Measurements from ENCODE around the gene ATAD5.

The ATAD5 gene

DNA sequence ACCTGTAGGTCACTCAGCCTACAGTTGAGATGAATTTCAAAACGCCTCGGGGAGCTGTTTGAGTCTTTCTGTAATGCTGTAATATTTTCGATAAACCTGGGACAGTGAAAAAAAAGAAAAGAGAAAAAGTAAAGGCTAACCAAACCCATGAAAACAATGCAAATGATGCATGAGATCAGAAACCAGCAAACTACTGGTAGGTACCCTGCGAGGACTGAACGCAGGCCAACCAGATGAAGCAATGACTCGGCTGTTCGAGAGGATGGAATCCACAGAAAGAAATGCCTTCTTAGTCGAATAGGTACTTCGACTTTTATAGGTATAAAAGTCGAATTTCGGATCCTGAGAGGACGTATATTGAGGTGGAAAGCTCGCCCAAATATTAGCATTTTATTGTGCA, 509 bp upstream of the ATAD5 start:
- Mint-ChIP-seq H3K27ac (peak overlapping the region; percentile 90), H3K27me3 (no peaks in the 10 kb centered on the region), H3K36me3 (ENCODE audit: insufficient read depth) (peaks cover 12% of the 10 kb centered on the region), H3K4me1 (ENCODE audit: low read depth in 2 of 2) (peaks cover 17 to 26% of the 10 kb centered on the region in 2 donors), H3K9me3 (no peaks in the 10 kb centered on the region), H3K4me3 (peak overlapping the region; percentile 98)
- no peak for ATAC-seq (replicated peaks)
- DNase-seq = no peak

DNA sequence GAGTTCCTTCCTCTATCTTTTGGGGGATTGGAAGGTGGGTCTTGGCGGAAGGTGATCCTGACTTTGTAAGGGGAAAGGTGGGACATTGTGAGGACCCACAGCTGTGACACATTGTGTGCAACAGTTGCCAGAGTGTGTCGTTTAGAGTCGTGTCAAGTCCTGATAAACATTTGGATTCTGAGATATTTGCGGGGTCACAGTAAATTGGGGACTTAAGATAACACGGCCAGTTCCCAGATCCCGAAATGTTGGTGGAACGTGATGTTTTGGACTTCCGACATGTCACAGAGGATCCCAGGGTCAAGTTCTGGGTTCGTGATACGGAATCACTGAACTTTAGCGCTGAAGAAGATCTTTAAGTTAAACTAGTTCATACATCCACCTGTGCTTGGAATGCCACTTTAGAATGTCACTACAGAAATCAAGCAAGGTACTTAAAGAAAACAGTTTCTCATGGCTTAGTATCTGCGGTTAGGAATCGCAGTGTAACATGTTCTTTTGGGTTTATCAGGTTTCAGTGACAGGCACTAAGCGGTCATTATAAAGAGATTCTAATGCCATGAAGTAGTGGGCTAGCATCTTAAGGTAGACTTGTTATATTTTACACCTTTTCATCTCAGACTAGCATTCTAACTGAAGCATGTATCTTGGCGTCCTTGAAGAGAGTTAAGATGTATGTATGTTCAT, 815 bp downstream of the ATAD5 start:
- peak overlapping the region; percentile 98 for H3K4me3 Mint-ChIP-seq
- H3K9me3 Mint-ChIP-seq = no peaks in the 10 kb centered on the region
- H3K27ac Mint-ChIP-seq = peak overlapping the region; percentile 90
- DNase-seq (no peak), ATAC-seq (replicated peaks) (no peak)
- H3K36me3 Mint-ChIP-seq (ENCODE audit: insufficient read depth) = peaks cover 12% of the 10 kb centered on the region
- H3K4me1 Mint-ChIP-seq (ENCODE audit: low read depth in 2 of 2) = peaks cover 17 to 26% of the 10 kb centered on the region in 2 donors
- no peaks in the 10 kb centered on the region for H3K27me3 Mint-ChIP-seq

DNA sequence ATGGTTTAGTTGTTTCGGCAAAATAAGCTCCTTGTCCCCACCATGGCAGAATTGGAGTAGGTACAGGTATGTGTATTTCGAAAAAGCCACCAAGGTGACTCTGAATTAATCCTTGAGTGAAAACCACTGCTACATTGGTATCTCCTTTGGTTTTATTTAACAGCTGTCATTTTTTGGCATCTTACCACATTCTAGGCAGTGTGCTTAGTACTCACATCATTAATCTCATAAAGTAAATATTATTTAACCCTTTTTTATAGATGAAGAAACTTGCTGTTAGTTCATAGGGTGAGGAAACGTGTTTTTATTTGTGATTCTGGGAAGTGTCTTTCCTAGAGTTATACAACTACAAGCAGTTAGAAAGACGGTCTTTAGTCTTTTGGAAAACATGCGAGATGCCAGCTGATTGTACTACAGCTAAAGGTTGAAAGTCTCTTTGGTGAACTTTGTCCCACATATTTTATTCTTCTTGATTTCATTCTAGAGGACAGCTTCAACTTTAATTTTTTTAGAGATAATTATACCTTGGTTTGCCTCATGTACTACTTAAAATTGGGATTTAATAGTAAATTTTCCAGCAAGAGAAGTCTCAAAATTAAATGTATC, 6.5 kb downstream of the ATAD5 start:
- H3K4me1 Mint-ChIP-seq (ENCODE audit: low read depth in 2 of 2) = no peaks in the 10 kb centered on the region
- ATAC-seq (replicated peaks) (no peak), DNase-seq (no peak)
- no peaks in the 10 kb centered on the region for H3K27me3 Mint-ChIP-seq
- H3K36me3 Mint-ChIP-seq (ENCODE audit: insufficient read depth) = no peaks in the 10 kb centered on the region
- H3K4me3 Mint-ChIP-seq = no peak overlapping the region
- no peaks in the 10 kb centered on the region for H3K9me3 Mint-ChIP-seq
- H3K27ac Mint-ChIP-seq = no peak overlapping the region

DNA sequence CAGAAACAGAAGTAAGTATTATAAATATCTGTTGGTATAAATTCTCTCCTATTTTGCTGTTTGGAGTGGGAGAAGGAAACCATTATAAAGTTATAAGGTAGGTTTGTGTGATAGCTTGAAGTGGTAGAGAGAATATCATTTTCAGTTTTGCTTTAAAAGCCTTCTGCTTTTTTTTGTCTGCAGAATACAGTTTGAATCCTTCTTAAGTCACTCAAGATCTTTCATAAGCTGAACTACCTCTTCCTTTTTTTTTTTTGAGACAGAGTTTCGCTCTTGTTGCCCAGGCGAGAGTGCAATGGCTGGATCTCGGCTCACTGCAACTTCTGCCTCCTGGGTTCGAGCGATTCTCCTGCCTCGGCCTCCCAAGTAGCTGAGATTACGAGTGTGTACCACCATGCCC, 9.0 kb downstream of the ATAD5 start:
- ATAC-seq (replicated peaks) = no peak
- H3K4me3 Mint-ChIP-seq = no peak overlapping the region
- no peaks in the 10 kb centered on the region for H3K36me3 Mint-ChIP-seq (ENCODE audit: insufficient read depth)
- no peaks in the 10 kb centered on the region for H3K27me3 Mint-ChIP-seq
- no peaks in the 10 kb centered on the region for H3K9me3 Mint-ChIP-seq
- DNase-seq = no peak
- no peak overlapping the region for H3K27ac Mint-ChIP-seq
- H3K4me1 Mint-ChIP-seq (ENCODE audit: low read depth in 2 of 2) = no peaks in the 10 kb centered on the region

DNA sequence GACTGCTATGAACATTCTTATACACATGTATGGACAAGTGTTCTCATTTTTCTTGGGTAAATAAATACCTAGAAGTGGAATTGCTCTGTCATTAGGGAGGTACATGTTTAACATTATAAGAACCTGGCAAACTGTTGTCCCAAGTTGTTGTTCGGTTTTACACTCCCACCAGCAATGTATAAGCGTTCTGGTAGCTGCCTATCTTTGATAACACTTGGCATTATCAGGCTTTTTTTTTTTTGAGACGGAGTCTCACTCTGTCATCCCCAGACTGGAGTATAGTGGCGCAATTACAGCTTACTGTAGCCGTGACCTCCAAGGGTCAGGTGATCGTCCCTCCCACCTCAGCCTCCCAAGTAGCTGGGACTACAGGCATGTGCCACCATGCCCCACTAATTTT, 16.3 kb downstream of the ATAD5 start:
- peak overlapping the region in 1 of 2 donors; percentile 10 for H3K27ac Mint-ChIP-seq
- H3K4me1 Mint-ChIP-seq (ENCODE audit: low read depth in 2 of 2) = no peaks in the 10 kb centered on the region
- H3K4me3 Mint-ChIP-seq = no peak overlapping the region
- no peaks in the 10 kb centered on the region for H3K27me3 Mint-ChIP-seq
- ATAC-seq (replicated peaks) = no peak
- DNase-seq = no peak
- no peaks in the 10 kb centered on the region for H3K9me3 Mint-ChIP-seq
- H3K36me3 Mint-ChIP-seq (ENCODE audit: insufficient read depth) = peaks cover 4% of the 10 kb centered on the region

DNA sequence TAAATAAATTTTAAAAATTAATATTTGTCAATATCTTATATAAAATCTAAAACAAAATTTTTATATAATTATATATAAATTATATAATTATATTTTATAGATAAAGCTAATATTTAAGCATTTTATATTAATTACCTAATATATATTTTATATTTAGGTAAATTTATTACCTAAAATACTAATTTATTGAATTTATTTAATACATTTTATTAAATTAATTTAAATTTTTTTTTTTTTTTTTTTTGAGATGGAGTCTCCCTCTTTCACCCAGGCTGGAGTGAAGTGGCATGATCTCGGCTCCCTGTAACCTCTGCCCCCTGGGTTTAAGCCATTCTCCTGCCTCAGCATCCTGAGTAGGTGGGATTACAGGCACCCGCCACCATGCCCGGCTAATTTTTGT, 22.4 kb downstream of the ATAD5 start:
- H3K27ac Mint-ChIP-seq = no peak overlapping the region
- H3K36me3 Mint-ChIP-seq (ENCODE audit: insufficient read depth) = peaks cover 7% of the 10 kb centered on the region
- H3K9me3 Mint-ChIP-seq = no peaks in the 10 kb centered on the region
- DNase-seq (no peak), ATAC-seq (replicated peaks) (no peak)
- no peaks in the 10 kb centered on the region for H3K4me1 Mint-ChIP-seq (ENCODE audit: low read depth in 2 of 2)
- no peak overlapping the region for H3K4me3 Mint-ChIP-seq
- H3K27me3 Mint-ChIP-seq = no peaks in the 10 kb centered on the region

DNA sequence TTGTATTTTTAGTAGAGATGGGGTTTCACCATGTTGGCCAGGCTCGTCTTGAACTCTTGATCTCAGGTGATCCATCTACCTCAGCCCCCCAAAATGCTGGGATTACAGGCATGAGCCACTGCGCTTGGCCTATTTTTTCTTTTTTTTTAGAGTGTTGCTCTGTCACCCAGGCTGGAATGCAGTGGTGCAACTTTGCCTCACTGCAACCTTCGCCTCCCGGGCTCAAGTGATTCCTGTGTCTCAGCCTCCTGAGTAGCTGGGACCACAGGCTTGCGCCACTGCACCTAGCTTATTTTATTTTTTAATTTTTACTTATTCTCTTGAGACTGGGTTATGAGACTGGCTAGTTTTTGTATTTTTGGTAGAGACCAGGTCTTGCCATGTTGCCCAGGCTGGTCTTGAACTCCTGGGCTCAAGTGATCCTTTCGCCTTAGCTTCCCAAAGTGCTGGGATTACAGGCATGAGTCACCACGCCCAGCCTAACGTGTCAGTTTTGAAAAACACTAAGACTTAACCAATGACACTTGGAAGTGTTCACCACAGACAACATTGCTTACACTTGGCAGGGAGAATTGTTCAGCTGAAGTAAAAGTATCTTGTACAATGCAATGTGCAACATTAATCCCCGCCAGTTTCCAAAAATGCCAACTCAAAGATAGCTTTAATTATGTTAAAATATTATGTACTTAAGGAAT, 26.9 kb downstream of the ATAD5 start:
- DNase-seq (no peak), ATAC-seq (replicated peaks) (no peak)
- Mint-ChIP-seq H3K4me1 (ENCODE audit: low read depth in 2 of 2) (no peaks in the 10 kb centered on the region), H3K27me3 (no peaks in the 10 kb centered on the region), H3K9me3 (no peaks in the 10 kb centered on the region), H3K36me3 (ENCODE audit: insufficient read depth) (peaks cover 19% of the 10 kb centered on the region), H3K27ac (no peak overlapping the region), H3K4me3 (no peak overlapping the region)

DNA sequence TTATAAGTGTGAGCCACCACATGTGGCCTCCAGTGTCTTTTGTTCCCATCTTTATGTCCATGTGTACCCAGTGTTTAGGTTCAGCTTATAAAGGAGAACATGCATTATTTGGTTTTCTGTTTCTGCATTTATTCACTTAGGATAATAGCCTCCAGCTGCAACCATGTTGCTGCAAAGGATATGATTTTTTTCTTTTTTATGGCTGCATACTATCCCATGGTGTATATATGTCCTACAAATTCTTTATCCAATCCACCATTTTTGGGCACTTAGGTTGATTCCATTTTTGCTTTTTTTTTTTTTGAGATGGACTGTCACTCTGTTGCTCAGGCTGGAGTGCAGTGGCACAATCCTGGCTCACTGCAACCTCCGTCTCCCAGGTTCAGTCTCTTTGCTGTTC, 32.9 kb downstream of the ATAD5 start:
- Mint-ChIP-seq H3K4me1 (ENCODE audit: low read depth in 2 of 2) (no peaks in the 10 kb centered on the region), H3K36me3 (ENCODE audit: insufficient read depth) (peaks cover 15% of the 10 kb centered on the region)

DNA sequence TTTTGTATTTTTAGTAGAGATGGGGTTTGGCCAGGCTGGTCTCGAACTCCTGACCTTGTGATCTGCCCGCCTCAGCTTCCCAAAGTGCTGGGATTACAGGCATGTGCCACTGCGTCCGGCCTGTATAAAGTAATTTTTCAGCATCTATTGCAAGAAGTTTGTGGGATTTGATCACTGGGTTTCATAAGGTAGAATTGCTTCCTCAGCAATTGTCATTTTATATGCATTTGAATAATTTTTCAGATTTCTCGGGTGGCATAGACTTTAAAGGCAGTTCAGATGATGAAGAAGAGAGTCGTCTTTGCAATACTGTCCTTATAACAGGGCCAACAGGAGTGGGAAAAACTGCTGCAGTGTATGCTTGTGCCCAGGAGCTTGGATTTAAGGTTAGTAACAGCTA, 37.2 kb downstream of the ATAD5 start:
- Mint-ChIP-seq H3K9me3 (no peaks in the 10 kb centered on the region), H3K36me3 (ENCODE audit: insufficient read depth) (peaks cover 7% of the 10 kb centered on the region), H3K27me3 (no peaks in the 10 kb centered on the region), H3K4me3 (no peak overlapping the region), H3K27ac (peak overlapping the region in 1 of 2 donors; percentile 38), H3K4me1 (ENCODE audit: low read depth in 2 of 2) (no peaks in the 10 kb centered on the region)
- no peak for ATAC-seq (replicated peaks)
- DNase-seq = no peak

More for the DNA sequence above, 32.9 kb downstream of the ATAD5 start:
- Mint-ChIP-seq H3K27ac (no peak overlapping the region), H3K9me3 (no peaks in the 10 kb centered on the region), H3K4me3 (no peak overlapping the region), H3K27me3 (no peaks in the 10 kb centered on the region)
- DNase-seq = no peak
- no peak for ATAC-seq (replicated peaks)

DNA sequence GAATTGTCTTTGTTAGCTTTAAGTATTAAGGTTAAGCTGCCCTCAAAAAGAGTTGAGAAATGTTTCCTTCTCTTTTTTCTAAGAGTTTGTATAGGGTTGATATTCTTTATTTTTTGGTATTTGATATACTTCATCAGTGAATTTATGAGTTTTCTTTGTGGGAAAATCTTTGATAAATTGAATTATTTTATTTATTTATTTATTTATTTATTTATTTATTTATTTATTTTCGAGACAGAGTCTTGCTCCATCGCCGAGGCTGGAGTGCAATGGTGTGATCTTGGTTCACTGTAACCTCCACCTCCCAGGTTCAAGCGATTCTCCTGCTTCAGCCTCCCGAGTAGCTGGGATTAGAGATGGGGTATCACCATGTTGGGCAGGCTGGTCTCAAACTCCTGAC, 54.4 kb downstream of the ATAD5 start:
- H3K4me1 Mint-ChIP-seq (ENCODE audit: low read depth in 2 of 2) = no peaks in the 10 kb centered on the region
- H3K36me3 Mint-ChIP-seq (ENCODE audit: insufficient read depth) = peaks cover 26% of the 10 kb centered on the region
- DNase-seq = no peak

DNA sequence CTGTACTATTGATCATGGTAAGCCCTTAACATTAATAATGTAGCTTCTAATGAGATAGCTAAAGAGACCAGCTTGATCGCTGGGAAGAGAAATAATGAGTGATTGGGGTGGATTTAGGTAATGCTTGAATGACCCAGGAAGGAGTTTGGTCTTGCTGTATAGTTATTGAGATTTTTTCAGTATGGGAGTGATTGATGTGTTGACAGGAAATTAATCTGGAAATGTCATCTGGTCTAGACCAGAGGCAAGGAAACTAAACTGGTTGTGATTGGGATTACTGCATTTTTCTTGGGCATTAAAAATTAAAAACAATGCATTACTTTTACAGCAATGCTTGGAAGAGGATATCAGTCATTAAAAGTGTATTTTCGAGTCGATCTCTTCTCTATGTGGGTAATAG, 62.5 kb downstream of the ATAD5 start:
- H3K9me3 Mint-ChIP-seq = no peaks in the 10 kb centered on the region
- no peak for ATAC-seq (replicated peaks)
- H3K27me3 Mint-ChIP-seq = no peaks in the 10 kb centered on the region
- peaks cover 35% of the 10 kb centered on the region for H3K36me3 Mint-ChIP-seq (ENCODE audit: insufficient read depth)
- H3K4me1 Mint-ChIP-seq (ENCODE audit: low read depth in 2 of 2) = no peaks in the 10 kb centered on the region
- H3K27ac Mint-ChIP-seq = peak overlapping the region in 1 of 2 donors; percentile 54
- DNase-seq = no peak
- H3K4me3 Mint-ChIP-seq = no peak overlapping the region

More for the DNA sequence above, 54.4 kb downstream of the ATAD5 start:
- no peak for ATAC-seq (replicated peaks)
- Mint-ChIP-seq H3K27ac (no peak overlapping the region), H3K4me3 (no peak overlapping the region), H3K9me3 (no peaks in the 10 kb centered on the region), H3K27me3 (no peaks in the 10 kb centered on the region)

DNA sequence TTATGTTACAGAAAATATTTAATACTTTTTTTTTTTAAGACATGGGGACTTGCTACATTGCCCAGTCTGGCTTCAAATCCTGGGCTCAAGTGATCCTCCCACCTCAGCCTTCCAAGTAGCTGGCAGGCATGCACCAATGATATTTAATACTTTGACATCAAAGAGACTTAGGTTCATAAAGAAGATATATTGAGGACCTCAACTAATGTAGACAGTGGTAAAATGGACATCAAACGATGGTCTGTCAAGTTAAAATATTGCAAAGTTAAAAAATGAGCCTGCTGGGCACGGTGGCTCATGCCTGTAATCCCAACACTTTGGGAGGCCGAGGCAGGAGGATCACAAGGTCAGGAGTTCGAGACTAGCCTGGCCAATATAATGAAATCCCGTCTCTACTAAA, 65.5 kb downstream of the ATAD5 start:
- H3K27me3 Mint-ChIP-seq = no peaks in the 10 kb centered on the region
- peak overlapping the region in 1 of 2 donors; percentile 44 for H3K27ac Mint-ChIP-seq
- no peak for ATAC-seq (replicated peaks)

DNA sequence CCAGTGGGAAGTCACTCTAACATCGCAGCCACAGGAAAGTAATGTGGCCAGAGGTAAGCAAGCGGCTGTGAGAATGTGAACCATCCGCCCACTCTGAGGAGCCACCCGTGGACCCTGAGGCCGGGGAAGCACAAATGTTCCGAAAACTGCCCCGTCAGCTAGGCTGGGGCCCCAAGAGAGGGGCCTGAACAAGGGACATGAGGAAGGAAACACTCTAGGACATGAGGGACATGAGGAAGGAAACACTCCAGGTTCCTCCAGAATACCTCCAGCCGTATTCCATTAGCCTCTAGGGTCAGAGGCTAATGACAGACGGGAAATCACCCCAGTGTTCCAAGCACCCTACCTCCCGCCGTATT, 74.0 kb downstream of the ATAD5 start:
- Mint-ChIP-seq H3K36me3 (ENCODE audit: insufficient read depth) (peaks cover 14% of the 10 kb centered on the region), H3K9me3 (no peaks in the 10 kb centered on the region), H3K27me3 (no peaks in the 10 kb centered on the region), H3K4me3 (peak overlapping the region; percentile 90 to 91), H3K27ac (peak overlapping the region; percentile 96 to 97), H3K4me1 (ENCODE audit: low read depth in 2 of 2) (peaks cover 17 to 39% of the 10 kb centered on the region in 2 donors)
- DNase-seq = no peak
- peak; percentile 30 for ATAC-seq (replicated peaks)

More for the DNA sequence above, 65.5 kb downstream of the ATAD5 start:
- no peak overlapping the region for H3K4me3 Mint-ChIP-seq
- DNase-seq = no peak
- peaks cover 5% of the 10 kb centered on the region in 2 donors for H3K4me1 Mint-ChIP-seq (ENCODE audit: low read depth in 2 of 2)
- H3K9me3 Mint-ChIP-seq = no peaks in the 10 kb centered on the region
- peaks cover 41% of the 10 kb centered on the region for H3K36me3 Mint-ChIP-seq (ENCODE audit: insufficient read depth)

Measured in effector memory CD8-positive, alpha-beta T cell (primary cell).